ENCODE measurements around the gene CYP27B1. TPM values are rescaled to one million over a fixed set of nuclear protein-coding genes. Genes with fewer than 3 reads are reported as not detected.

CYP27B1 gene
- total RNA-seq (2022) = 6.9 and 7.1 TPM in 2 replicates
- percentile 61 among the genes with signal in this experiment for Bru-seq, nascent RNA
- percentile 67 among the genes with signal in this experiment for BruChase-seq, experiment 1, labeled RNA remaining after a 2-hour chase
- percentile 70 among the genes with signal in this experiment for BruChase-seq, experiment 2, labeled RNA remaining after a 6-hour chase
- long read RNA-seq, partial matches to known transcripts = 10 of 12 reads
- long read RNA-seq, other reads (novel, unspliced or antisense) = 2 of 12 reads

DNA sequence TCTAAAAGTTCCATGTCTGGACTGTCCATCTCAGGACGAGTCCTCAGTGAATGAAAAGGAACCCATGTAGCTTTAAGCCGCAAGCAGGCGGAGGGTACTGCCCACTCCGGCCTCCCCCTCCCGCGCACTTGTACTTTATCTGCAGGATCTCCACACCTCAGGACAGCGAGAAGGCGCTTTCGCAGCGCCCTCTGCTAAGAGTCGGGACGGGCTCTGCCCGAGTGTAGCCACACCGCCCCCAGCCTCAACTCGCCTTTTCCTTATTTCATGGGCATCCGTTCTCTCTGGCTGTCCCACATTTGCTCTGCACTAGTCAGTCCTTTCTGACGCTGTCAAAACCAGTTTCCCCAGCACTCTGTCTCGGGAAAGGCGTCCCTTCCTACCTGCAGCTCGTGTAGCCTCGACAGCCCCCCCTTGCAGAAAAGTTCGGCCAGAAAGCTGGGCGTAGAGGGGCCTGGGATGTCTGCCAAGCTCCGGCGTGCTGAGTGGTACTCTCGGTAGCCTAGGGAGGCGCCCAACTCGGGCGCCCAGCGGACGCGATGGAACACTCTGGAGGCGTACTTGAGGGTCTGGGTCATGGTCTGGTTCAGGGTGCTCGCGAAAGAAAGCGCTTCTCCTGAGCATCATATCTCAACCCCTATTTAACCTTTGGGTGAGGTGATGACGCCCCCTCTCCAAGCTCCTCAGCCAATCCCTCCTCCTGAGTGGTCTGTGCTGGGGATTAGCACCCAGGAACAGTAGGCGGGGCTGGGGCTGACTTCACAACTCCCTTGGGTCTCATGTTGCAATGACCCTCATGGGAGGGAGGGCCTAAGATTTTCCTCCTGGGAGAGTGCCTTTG, at the start of gene CYP27B1:
CYP27B1 (minus strand) TSS at position 615 of the 841 bp plus-strand sequence; CDS start at position 578, 37 bp downstream.
- Mint-ChIP-seq H3K27ac (ENCODE audit: unreplicated experiment) (peak within 1 kb of the TSS; percentile 54), H3K36me3 (ENCODE audit: insufficient read depth, unreplicated experiment) (peaks cover 22% of the 10 kb centered on the region), H3K4me3 (ENCODE audit: unreplicated experiment) (peak within 1 kb of the TSS; percentile 90), H3K27me3 (ENCODE audit: insufficient read depth, unreplicated experiment) (no peaks in the 10 kb centered on the region), H3K9me3 (ENCODE audit: unreplicated experiment) (no peaks in the 10 kb centered on the region), H3K4me1 (ENCODE audit: low read depth, unreplicated experiment) (peaks cover 14% of the 10 kb centered on the region)
- Histone ChIP-seq H3K4me3 (ENCODE audit: low read depth, low read length) (peak within 1 kb of the TSS; percentile 57), H3K36me3 (ENCODE audit: control insufficient read depth, insufficient read depth, low read length) (peaks cover 3% of the 10 kb centered on the region), H3K27me3 (replicated peaks; ENCODE audit: control insufficient read depth, insufficient read depth, low read length) (no peaks in the 10 kb centered on the region), H3K9me3 (no peaks in the 10 kb centered on the region), H3K4me1 (peaks cover 13% of the 10 kb centered on the region; the same call in 1 of the 2 replicates)
- BruUV-seq (replicated peaks) = no TSS peak
- peak in 1 of 2 experiments; percentile 42 for DNase-seq
- POLR2A ChIA-PET = no interaction called here
- CTCF ChIA-PET = interaction anchor here (0.6 to 1.6 kb wide), 2 partner anchors 10 to 24 kb away, joined by 3 to 8 read pairs; no protein-coding TSS in a partner anchor
- intact Hi-C loops (cut with micrococcal nuclease; ENCODE audit: unreplicated experiment) = loop anchor here (2.0 kb wide), 1 partner anchor 14 kb away; the partner anchor contains the start of gene CDK4
- TF ChIP-seq, protein P1, sequence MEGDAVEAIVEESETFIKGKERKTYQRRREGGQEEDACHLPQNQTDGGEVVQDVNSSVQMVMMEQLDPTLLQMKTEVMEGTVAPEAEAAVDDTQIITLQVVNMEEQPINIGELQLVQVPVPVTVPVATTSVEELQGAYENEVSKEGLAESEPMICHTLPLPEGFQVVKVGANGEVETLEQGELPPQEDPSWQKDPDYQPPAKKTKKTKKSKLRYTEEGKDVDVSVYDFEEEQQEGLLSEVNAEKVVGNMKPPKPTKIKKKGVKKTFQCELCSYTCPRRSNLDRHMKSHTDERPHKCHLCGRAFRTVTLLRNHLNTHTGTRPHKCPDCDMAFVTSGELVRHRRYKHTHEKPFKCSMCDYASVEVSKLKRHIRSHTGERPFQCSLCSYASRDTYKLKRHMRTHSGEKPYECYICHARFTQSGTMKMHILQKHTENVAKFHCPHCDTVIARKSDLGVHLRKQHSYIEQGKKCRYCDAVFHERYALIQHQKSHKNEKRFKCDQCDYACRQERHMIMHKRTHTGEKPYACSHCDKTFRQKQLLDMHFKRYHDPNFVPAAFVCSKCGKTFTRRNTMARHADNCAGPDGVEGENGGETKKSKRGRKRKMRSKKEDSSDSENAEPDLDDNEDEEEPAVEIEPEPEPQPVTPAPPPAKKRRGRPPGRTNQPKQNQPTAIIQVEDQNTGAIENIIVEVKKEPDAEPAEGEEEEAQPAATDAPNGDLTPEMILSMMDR (IDR thresholded peaks at IDR 0.05; ENCODE audit: insufficient read depth in 1 of 2, low read depth in 1 of 2, low read length in 1 of 2, severe bottlenecking in 1 of 2, unreplicated experiment in 1 of 2) = no peak

DNA sequence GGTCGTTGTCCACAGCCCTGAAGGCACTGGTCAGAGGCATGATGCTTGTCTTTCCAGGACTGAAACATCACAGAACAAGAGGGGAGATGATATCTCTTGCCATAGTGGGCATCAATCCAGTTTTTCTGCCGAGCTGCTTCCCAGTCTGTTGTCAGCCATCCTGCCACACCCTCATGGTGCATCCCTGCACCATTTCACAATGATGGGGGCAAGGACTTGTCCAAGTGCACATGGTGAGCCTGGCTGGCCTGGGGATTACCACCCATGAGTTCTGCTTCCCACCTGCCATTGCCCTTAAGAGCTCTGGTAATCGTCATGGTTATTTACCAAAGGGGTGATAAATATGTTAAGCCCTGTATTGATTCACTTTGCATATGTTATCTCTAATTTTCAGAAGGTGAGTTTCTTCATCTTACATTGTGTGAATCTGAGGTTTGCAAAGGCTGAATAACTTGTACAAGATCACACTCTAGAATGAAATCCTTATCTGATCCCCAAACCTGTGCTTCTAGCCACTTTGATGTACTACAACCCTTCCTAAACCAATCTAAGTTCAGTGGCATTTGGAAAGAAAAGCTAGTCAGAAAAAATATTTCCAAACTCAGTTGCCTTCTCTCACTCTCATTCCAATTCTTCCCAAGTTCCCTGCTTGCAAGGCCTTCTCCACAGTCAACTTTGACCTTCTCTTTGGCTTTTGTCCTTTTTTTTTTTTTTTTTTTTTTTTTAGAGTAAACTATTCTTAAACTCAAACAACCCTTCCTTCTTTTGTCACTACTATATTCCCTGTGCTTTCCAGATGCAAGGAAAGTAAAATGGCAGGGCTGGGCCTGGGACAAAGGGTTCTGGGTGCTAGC, 49.4 kb upstream of the CYP27B1 start:
- Mint-ChIP-seq H3K4me3 (ENCODE audit: unreplicated experiment) (no peak overlapping the region), H3K27me3 (ENCODE audit: insufficient read depth, unreplicated experiment) (no peaks in the 10 kb centered on the region), H3K9me3 (ENCODE audit: unreplicated experiment) (no peaks in the 10 kb centered on the region), H3K4me1 (ENCODE audit: low read depth, unreplicated experiment) (no peaks in the 10 kb centered on the region), H3K27ac (ENCODE audit: unreplicated experiment) (no peak overlapping the region), H3K36me3 (ENCODE audit: insufficient read depth, unreplicated experiment) (peaks cover 26% of the 10 kb centered on the region)
- ChIA-PET POLR2A (no interaction called here), CTCF (no interaction called here)
- no peaks in the 10 kb centered on the region for H3K9me3 ChIP-seq
- no peak for DNase-seq
- intact Hi-C loops (cut with micrococcal nuclease; ENCODE audit: unreplicated experiment) = no loop called here
- H3K27me3 ChIP-seq (replicated peaks; ENCODE audit: control insufficient read depth, insufficient read depth, low read length) = no peaks in the 10 kb centered on the region
- H3K4me3 ChIP-seq (ENCODE audit: low read depth, low read length) = no peak overlapping the region
- H3K4me1 ChIP-seq = no peaks in the 10 kb centered on the region
- BruUV-seq (replicated peaks) = no TSS peak
- TF ChIP-seq, protein P1 (IDR thresholded peaks at IDR 0.05; ENCODE audit: insufficient read depth in 1 of 2, low read depth in 1 of 2, low read length in 1 of 2, severe bottlenecking in 1 of 2, unreplicated experiment in 1 of 2) = no peak
- no peaks in the 10 kb centered on the region for H3K36me3 ChIP-seq (ENCODE audit: control insufficient read depth, insufficient read depth, low read length)
